ENCODE data around the gene CACNG8. TPM values are rescaled to one million over a fixed set of nuclear protein-coding genes. Genes with fewer than 3 reads are reported as not detected.
"Not testable (repeated sequence)": the region's sequence is repeated elsewhere in the genome, so short reads cannot be mapped to it uniquely, and the experiment has no call there.

CACNG8 gene
- total RNA-seq, 4 donors from 2014 or later, result not detected

DNA sequence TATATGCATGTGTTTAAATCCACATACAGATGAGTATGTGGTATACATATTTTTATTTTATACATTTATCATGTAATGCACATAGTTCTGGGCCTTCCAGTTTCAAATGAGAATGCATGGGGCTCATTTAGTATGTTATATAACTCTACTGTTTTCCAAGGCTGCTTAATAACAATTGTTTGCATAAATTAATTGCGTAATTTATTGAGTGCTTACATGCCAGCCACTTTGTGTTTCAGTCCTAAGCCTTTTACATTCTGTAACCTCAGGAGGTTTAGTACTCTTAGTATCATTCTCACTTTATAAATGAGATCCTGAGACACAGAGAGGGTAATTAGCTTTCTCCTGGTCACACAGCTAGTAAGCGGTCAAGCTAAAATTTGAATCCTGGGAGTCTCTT, 16.7 kb upstream of the CACNG8 start:
- H3K9me3 ChIP-seq, result no peaks in the 10 kb centered on the region
- TF ChIP-seq POLR2A (IDR thresholded peaks at IDR 0.05), result no peak
- TF ChIP-seq, protein P1, sequence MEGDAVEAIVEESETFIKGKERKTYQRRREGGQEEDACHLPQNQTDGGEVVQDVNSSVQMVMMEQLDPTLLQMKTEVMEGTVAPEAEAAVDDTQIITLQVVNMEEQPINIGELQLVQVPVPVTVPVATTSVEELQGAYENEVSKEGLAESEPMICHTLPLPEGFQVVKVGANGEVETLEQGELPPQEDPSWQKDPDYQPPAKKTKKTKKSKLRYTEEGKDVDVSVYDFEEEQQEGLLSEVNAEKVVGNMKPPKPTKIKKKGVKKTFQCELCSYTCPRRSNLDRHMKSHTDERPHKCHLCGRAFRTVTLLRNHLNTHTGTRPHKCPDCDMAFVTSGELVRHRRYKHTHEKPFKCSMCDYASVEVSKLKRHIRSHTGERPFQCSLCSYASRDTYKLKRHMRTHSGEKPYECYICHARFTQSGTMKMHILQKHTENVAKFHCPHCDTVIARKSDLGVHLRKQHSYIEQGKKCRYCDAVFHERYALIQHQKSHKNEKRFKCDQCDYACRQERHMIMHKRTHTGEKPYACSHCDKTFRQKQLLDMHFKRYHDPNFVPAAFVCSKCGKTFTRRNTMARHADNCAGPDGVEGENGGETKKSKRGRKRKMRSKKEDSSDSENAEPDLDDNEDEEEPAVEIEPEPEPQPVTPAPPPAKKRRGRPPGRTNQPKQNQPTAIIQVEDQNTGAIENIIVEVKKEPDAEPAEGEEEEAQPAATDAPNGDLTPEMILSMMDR (IDR thresholded peaks at IDR 0.05), result no peak
- intact Hi-C loops (cut with DNase I), result no loop called here
- WGBS, 2 donors, result 97 to 98% methylated on average over 2 of the region's 2 CpGs
- peaks cover 9% of the 10 kb centered on the region for H3K27me3 ChIP-seq
- H3K27ac ChIP-seq, result no peak overlapping the region
- no peak for DNase-seq
- no peak overlapping the region for H3K4me3 ChIP-seq (replicated peaks in 1 of 3)
- H3K4me1 ChIP-seq, result no peaks in the 10 kb centered on the region
- no peaks in the 10 kb centered on the region for H3K36me3 ChIP-seq

DNA sequence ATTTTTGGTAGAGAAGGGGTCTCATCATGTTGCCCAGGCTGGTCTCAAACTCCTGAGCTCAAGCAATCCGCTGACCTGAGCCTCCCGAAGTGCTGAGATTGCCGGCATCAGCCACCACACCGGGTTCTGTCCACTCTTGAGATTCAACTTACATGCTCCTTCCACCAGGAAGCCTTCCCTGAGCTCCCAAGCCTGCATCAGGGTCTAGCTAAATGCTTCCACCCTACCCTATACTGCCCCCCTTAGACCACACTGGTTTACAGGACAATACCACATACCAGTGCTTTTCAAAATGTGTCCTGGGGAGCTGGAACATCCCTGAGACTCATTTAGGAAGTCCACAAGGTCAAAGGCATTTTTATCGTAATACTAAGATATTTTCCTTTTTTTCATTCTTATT, 15.1 kb upstream of the CACNG8 start:
- H3K4me3 ChIP-seq (replicated peaks in 1 of 3), result no peak overlapping the region

DNA sequence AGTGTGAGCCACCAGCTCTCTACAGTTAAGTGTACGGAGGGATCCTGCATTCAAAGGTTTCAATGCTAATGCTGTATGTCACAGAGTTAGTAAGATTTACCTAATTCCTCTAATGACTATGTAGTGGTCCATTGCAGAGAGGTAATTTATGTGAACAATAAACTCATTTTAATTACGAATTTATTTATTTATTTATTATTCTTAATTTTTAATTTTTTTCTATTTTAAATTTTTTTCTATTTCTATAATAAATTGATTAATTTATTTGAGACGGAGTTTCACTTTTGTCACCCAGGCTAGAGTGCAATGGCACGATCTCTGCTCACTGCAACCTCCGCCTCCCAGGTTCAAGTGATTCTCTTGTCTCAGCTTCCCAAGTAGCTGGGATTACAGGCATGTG, 14.1 kb upstream of the CACNG8 start:
- DNase-seq; H3K9me3 ChIP-seq; H3K4me1 ChIP-seq; intact Hi-C loops (cut with DNase I); H3K36me3 ChIP-seq; H3K27me3 ChIP-seq; H3K4me3 ChIP-seq (replicated peaks in 1 of 3); H3K27ac ChIP-seq: not testable (repeated sequence)
- WGBS, 2 donors, result 66 to 84% methylated on average over 5 of the region's 5 CpGs

More for the DNA sequence above, 15.1 kb upstream of the CACNG8 start:
- TF ChIP-seq, protein P1 (IDR thresholded peaks at IDR 0.05), result no peak
- TF ChIP-seq POLR2A (IDR thresholded peaks at IDR 0.05), result no peak
- Histone ChIP-seq H3K36me3 (no peaks in the 10 kb centered on the region), H3K9me3 (no peaks in the 10 kb centered on the region), H3K27ac (no peak overlapping the region), H3K4me1 (no peaks in the 10 kb centered on the region), H3K27me3 (no peaks in the 10 kb centered on the region)
- 67 to 69% methylated on average over 5 of the region's 5 CpGs for WGBS, 2 donors
- intact Hi-C loops (cut with DNase I), result no loop called here
- no peak for DNase-seq

DNA sequence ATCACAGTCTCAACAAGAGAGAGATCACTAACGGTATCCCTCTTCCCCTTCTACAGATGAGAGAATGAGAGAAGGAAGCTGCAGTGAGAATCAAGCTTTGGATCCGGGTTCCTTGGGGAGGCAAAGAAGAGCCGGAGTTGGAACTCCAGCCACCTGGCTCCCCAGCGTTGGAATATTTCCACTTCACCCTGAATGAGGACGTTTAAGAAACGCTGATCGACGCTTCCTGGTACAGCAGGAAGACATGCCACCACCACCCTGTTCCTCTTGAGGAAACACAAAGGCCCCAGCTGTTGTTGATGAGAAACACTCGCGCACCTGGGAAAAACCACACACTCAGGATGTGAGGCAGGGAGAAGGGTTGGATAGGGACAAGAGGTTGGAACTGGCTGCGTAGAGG, 11.3 kb upstream of the CACNG8 start:
- Histone ChIP-seq H3K27ac (no peak overlapping the region), H3K36me3 (no peaks in the 10 kb centered on the region), H3K4me1 (no peaks in the 10 kb centered on the region), H3K9me3 (no peaks in the 10 kb centered on the region), H3K27me3 (no peaks in the 10 kb centered on the region), H3K4me3 (replicated peaks in 1 of 3) (no peak overlapping the region)
- intact Hi-C loops (cut with DNase I), result no loop called here
- TF ChIP-seq POLR2A (IDR thresholded peaks at IDR 0.05), result no peak
- TF ChIP-seq, protein P1 (IDR thresholded peaks at IDR 0.05), result no peak
- no peak for DNase-seq
- WGBS, 2 donors, result 41 to 50% methylated on average over 11 of the region's 11 CpGs

DNA sequence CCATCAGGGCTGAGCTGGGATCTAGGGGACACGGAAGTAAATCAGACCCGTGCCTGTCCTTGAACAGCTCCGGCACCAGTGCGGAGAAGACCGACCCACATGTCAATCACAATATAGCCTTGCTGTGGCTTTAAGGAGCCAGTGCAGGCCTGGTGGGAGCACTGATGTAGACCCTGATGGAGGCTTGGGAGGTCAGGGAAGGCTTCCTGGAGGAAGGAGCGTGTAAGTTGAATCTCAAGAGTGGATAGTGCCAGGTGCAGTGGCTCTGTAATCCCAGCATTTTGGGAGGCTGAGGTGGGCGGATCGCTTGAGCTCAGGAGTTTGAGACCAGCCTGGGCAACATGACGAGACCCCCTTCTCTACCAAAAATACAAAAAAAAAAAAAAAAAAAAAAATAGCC, 10.8 kb upstream of the CACNG8 start:
- H3K4me3 ChIP-seq (replicated peaks in 1 of 3), result no peak overlapping the region
- TF ChIP-seq, protein P1 (IDR thresholded peaks at IDR 0.05), result no peak
- TF ChIP-seq POLR2A (IDR thresholded peaks at IDR 0.05), result no peak
- no peaks in the 10 kb centered on the region for H3K4me1 ChIP-seq
- DNase-seq, result no peak
- H3K36me3 ChIP-seq, result no peaks in the 10 kb centered on the region
- intact Hi-C loops (cut with DNase I), result no loop called here
- 80 to 87% methylated on average over 9 of the region's 9 CpGs for WGBS, 2 donors
- no peak overlapping the region for H3K27ac ChIP-seq
- no peaks in the 10 kb centered on the region for H3K9me3 ChIP-seq
- H3K27me3 ChIP-seq, result no peaks in the 10 kb centered on the region

DNA sequence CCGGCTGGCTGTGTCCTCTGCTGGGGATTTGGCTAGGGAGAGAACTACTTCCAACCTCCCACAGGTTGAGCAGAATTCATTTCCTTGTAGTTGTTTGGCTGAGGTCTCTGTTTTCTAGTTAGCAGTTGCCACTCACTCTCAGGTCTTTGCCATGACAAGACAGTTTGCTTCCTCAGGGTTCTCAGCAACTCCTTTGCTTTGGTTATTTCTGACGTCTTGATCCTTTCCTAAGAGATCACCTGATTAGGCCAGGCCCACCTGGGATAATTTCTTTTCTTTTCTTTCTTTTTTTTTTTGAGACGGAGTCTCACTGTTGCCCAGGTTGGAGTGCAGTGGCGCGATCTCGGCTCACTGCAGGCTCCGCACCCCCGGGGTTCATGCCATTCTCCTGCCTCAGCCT, 9.4 kb upstream of the CACNG8 start:
- no peak overlapping the region for H3K27ac ChIP-seq
- TF ChIP-seq, protein P1 (IDR thresholded peaks at IDR 0.05), result no peak
- TF ChIP-seq POLR2A (IDR thresholded peaks at IDR 0.05), result no peak
- H3K27me3 ChIP-seq, result peaks cover 9% of the 10 kb centered on the region
- no peak for DNase-seq
- intact Hi-C loops (cut with DNase I), result no loop called here
- H3K36me3 ChIP-seq, result no peaks in the 10 kb centered on the region
- WGBS, 2 donors, result 91 to 94% methylated on average over 8 of the region's 8 CpGs
- no peaks in the 10 kb centered on the region for H3K4me1 ChIP-seq
- H3K9me3 ChIP-seq, result no peaks in the 10 kb centered on the region
- H3K4me3 ChIP-seq (replicated peaks in 1 of 3), result no peak overlapping the region

Measured in thyroid gland (tissue), 4 donors.